Suprapubic skin (tissue), 3 donors: ENCODE measurements around the gene RNF220.

Experiments used
- POLR2A ChIP-seq, 2 donors: fragments of 450-650 bp; IDR thresholded peaks; one replicate each; pipeline ENCODE4 v1.6.1; 2017; ENCODE audit warnings: antibody characterized with exemption in 2 of 2, mild to moderate bottlenecking in 2 of 2, moderate library complexity in 2 of 2
- TF ChIP-seq, protein P1 (sequence below), 2 donors: fragments of 200-600 bp in 1 of 2; fragments of 450-650 bp in 1 of 2; sonication (generic) in 1 of 2; IDR thresholded peaks; one replicate each; pipeline ENCODE4 v1.5.1; 2016 to 2019; ENCODE audit warnings: antibody characterized with exemption in 2 of 2, mild to moderate bottlenecking in 1 of 2, moderate library complexity in 1 of 2

DNA sequence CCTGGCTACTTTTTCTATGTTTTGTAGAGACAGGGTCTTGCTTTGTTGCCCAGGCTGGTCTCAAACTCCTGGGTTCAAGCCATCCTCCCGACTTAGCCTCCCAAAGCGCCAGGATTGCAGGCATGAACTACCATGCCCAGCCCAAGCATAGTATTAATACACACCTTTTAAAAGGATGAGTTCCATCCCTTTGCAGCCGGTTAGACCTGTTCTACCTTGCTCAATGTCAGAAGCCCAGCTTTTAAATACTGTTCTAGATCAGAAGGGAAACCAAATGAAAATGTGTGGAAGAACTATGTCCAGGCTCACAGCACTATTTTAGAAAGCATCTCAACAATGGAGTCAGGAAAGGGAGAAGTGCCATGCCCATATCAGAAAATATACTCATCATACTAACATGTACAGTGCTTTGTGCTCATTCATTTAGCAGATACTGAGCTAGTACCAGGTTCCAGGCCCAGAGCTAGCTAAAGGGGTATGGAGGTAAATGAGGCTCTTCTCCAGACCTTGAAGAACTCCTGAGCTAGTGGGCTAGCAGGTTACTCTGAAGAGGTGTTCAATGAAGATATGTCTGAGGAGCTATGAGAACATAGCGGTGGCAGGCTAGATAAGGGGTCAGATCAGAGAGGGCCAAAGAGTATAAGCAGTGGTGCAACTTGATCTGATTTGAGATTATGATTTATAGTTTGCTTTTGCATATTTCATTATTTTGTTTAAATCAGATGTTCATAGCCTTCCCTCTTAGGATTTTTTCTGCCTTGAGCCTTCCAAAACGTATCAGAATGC, 78.2 kb downstream of the RNF220 start:
- TF ChIP-seq, protein P1, sequence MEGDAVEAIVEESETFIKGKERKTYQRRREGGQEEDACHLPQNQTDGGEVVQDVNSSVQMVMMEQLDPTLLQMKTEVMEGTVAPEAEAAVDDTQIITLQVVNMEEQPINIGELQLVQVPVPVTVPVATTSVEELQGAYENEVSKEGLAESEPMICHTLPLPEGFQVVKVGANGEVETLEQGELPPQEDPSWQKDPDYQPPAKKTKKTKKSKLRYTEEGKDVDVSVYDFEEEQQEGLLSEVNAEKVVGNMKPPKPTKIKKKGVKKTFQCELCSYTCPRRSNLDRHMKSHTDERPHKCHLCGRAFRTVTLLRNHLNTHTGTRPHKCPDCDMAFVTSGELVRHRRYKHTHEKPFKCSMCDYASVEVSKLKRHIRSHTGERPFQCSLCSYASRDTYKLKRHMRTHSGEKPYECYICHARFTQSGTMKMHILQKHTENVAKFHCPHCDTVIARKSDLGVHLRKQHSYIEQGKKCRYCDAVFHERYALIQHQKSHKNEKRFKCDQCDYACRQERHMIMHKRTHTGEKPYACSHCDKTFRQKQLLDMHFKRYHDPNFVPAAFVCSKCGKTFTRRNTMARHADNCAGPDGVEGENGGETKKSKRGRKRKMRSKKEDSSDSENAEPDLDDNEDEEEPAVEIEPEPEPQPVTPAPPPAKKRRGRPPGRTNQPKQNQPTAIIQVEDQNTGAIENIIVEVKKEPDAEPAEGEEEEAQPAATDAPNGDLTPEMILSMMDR (IDR thresholded peaks at IDR 0.05) = no peak
- TF ChIP-seq POLR2A (IDR thresholded peaks at IDR 0.05) = no peak
